OCI-LY3 (cell line): Measurements from ENCODE around the gene INPP5J.

Experiments
- CTCF ChIP-seq: fragments of 200-600, 300-600 bp; sonication (generic); IDR thresholded peaks from 2 replicates; pipeline ENCODE4 v1.5.1; 2014; ENCODE audit warnings: antibody characterized with exemption, low read length, low read depth
- EZH2phosphoT487 ChIP-seq: fragments of 200-600 bp; shearing (Covaris generic); IDR thresholded peaks from 2 replicates; pipeline ENCODE4 v1.6.1; 2018; ENCODE audit warnings: antibody characterized with exemption, mixed run types, low read depth

DNA sequence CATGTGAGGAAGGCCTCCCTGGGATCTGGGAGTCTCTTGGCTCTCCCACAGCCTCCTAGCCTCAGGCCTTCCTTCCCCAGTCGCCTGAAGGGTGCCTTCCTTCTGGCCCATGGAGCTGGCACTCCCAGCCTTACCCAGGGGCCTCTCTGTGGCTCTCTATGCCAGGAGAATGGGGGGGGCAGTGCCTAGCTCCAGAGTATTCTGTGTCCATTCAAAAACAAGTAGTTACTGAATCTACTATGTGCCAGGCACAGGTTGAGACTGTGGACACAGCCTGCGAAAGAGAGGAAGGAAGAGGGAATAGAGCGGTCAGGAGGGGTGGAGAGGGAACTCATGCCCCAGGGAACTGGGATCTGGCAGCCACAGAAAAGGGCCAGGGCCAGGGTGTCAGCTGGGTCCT is 20.3 kb downstream of the INPP5J start:
- no peak for TF ChIP-seq CTCF
- TF ChIP-seq EZH2phosphoT487 = no peak
